GM10847 (cell line): ENCODE results near the gene GSX1.

Experiments
- POLR2A ChIP-seq: IDR thresholded peaks from 2 replicates; pipeline ENCODE4 v1.6.1; 2011; ENCODE audit not compliant: insufficient read length; ENCODE audit errors: extremely low read depth

The GSX1 gene

DNA sequence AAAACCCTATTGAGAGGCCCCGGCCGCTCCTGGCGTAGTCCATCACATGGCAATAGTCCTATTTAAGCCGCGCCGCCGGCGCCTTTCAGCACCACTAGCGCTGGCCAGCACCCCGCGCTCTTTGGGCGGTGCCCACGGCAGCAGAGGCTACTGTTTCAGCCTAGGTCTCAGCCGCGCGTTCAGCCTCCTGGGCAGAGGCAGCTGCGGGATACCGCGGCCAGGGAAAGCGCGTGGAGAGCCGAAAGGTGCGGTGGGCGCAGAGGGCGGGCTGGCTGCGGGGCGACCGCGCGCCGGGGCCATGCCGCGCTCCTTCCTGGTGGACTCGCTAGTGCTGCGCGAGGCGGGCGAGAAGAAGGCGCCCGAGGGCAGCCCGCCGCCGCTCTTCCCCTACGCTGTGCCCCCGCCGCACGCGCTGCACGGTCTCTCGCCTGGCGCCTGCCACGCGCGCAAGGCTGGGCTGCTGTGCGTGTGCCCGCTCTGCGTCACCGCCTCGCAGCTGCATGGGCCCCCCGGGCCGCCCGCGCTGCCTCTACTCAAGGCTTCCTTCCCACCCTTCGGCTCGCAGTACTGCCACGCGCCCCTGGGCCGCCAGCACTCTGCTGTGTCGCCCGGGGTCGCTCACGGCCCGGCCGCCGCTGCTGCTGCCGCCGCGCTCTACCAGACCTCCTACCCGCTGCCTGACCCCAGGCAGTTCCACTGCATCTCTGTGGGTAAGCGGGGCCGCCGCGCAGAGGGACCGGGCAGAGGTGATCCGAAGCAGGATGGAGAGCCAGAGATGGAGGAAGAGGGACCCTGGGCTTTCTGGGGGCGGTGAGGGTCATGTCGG is at the start of gene GSX1:
GSX1 (plus strand) TSS at position 91 of the 826 bp plus-strand sequence; CDS start at position 299, 208 bp downstream.
- TF ChIP-seq POLR2A = no peak

DNA sequence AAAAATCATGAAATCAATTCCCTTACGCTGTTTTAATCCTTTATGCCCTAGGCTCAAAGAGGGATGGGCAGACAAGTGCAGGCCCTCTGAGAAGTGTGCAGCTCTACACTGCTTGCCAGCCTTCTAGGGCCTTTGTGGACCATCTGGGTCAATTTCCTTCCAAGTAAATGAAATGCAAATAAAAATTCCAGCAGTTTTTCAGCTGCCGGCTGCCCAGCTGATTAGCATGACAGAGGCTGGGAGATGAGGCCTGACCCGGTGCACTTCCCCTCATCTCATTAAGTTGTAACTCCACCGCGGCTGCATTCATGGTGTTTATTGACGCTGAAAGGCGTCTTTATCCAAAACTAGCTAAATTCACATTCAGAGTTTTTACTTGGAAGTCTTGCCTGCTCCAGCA is 47.5 kb upstream of the GSX1 start:
- TF ChIP-seq POLR2A = no peak

DNA sequence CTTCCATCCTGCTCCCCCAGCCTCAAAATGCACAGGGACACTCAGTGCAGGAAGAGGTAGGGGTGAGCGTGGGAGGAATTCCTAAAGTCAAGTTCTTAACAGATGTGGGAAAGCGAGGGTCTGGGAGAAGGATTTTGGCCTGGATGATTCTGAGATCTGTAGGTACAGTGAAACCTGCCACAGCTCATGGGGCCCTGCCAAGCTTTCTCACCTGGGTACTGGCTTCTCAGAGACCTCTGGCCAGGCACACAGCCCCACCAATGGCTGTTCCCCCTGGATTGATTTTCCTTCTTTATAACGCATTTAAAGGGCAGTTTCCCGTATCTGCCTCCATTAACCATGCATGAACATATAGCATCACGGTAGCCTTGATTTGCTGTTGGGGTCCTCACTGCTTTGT is 47.0 kb upstream of the GSX1 start:
- no peak for TF ChIP-seq POLR2A

DNA sequence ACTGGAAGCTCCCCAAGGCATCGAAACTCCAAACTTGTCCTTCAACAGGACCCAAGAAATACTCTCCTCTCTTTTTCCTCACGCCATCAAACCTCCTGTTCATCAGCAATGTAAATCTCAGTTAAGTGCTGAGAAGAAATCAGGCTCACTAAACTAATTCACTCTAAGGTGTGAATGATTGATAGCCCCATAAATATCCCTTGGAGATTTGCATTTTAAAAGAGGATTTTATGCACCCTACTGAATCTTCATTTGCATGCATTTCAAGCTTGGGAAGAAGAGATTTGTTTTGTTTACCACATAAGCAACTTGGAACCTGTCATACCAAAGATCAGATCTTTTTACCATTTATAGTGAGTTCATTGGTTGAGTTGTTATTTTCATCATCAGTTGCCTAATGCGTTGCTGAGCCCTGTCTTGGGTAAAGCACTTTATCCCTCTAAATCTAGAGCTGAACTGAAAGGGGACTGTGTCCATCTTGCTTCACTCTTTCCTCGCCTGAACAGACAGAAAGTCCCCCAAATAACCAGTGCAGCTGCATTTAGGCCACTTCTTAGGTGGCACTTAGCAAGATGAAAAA is 40.2 kb upstream of the GSX1 start:
- TF ChIP-seq POLR2A = no peak

DNA sequence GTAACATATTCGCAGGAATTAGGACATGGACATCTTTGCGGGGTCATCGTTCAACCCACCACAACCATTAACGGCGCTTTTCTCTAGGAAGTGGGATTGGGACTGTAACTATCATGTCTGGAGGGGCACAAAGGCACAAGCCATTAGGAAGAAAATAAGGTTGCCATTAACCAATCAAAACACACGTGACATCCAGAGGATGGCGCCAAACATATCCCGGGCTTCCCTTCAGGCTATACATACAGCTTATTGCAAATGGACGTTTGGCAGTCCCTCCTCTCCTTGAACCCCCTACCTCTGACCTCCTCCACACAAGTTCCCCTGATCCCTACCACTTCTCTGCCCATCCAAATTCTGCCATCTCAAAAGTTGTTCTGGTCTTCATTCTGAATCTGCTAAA is 26.6 kb upstream of the GSX1 start:
- TF ChIP-seq POLR2A = no peak

DNA sequence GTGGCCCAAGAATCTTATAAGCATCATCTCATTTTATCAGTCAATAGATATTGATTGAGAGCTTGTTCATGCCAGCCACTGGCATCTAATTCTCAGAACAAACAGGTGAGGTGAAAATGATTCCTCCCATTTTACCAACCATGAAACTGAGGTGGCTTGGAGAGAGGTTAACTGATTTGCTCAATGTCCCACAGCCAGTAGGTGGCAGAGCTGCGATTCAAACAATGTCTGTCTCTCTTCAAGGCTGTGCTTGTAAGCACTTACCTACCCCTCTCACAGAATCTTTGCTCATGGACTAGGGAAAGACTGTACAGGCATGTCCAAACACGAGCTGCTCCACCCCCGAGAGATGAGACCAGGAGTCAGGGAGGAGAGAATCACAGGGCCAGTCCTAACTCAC is 21.5 kb upstream of the GSX1 start:
- TF ChIP-seq POLR2A = no peak

DNA sequence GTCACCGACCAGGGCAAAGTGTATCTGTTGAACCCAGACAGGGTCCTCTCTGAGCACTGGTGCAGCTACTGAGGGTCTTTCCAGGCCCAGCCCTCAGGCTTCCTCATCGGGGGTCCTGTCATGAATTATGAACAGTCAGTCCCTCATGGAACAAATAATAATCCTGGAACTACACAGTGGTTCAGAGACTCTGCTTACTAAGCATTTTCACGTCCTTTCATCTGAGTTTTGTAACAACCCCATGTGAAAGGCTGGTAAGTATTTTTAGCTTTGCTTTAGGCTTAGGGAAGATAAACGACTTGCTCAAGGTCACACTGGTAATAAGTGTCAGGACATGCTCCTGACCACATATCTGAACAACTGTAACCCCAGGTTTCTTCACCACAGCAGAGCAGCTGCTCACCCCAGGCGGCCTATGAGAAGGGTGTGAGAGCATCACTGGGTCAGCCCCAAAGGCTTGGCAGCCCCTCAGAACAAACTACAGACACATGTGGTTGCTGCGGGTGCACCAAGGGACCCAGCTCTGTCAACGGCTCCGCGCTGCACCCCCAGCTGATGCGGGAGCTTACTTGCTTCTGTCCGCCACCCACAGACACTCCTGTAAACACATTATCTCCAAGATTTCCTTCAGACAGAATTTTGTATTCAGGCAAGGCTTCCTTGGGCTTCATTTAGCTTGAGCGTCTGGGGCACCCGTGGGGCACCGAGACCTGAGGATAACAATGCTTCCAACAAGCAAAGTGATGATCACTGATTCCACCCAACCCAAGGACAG is 19.4 kb upstream of the GSX1 start:
- TF ChIP-seq POLR2A = no peak

DNA sequence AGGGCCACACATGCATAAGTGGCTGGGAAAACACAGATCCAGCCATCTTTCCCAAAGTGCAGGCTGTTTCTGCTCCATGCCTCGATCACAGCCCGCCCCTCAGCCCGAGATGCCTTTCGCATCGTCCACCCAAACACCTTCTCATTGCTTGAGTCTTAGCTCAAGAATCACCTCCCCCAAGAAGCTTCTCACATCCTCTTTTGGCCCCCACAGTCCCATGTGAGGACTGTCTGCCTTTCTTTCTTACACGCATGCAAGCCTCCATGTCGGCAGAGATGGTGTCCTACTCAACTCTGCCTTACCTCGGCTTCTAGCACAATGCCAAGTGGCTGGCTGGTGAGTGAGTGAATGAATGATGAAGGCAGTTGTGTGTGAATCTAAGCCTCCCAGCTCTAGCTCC is 18.1 kb upstream of the GSX1 start:
- TF ChIP-seq POLR2A = no peak

DNA sequence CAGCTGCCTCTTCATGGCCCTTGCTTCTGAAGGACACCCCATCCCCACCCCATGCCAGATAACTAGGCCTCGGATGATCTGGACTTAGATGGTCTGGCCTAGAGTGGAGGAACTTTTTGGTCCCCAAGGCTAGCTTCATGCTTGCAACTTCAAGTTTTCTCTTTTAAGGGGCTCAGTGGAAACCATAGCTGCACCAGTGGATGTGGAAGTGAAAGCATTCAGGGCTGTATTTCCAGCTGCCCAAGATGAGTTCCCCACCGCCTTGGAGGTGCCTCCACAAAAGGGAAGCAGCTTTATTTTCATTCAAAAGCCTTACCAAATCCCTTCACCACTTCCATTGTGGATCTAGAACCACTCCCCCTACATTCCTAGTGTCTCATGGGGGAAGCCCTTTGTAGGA is 17.6 kb upstream of the GSX1 start:
- TF ChIP-seq POLR2A = no peak

DNA sequence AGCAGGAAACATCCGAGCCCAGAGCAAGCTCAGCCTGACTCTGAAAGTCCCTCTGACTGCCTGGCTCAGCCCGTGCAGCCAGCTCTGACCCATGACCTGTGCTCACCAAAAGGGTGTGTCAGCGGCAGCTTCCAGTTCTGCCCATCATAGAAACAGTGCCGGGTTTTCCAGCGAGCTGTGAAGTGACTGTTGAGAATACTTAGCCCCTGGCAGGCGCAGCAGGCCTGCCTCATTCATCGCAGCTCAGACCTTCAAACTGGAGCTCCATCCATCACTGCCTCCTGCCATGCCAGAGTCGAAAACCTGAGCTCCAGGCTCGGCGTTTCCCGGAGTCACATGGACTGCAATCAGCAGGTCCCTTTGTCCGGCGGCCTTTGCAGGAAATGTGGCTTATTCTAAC is 16.3 kb upstream of the GSX1 start:
- TF ChIP-seq POLR2A = no peak

DNA sequence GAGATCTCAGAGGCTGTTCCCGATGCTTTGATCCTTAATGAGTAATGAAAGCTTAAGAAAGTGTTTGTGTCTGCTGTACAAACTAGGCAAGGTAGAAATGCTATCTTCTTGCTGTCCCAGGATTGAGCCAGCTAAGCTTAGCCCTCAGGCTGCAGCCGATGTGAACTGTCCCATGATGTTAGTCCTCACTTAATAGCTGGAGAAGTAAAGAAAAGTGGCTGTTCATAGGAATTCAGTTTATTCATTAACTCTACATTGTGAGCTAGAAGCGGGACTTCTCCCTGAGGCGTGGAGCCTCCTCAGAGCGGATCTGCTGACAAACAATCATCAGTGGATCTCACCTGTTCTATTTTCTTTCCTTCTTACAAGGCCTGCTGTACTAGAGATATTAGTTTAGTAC is 10.1 kb upstream of the GSX1 start:
- TF ChIP-seq POLR2A = no peak

DNA sequence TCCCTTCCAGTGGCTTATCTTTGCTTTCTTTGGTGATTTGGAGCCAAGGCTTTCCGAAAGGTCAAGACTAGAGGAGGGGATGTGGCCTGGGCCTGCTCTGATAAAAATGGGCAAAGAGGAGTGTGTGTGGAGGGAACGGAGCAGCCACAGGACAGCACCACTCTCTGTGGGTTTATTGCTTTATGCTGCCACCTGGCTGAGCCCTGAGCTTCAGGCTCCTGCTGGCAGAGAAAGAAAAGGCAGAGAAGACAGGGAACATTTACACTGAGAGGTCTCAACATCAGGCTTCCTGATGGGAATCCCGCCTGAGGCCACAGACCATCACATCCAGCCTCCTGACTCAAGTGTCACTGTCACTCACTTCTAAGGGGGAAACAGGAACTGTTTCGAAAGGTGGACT is 9.2 kb upstream of the GSX1 start:
- no peak for TF ChIP-seq POLR2A

DNA sequence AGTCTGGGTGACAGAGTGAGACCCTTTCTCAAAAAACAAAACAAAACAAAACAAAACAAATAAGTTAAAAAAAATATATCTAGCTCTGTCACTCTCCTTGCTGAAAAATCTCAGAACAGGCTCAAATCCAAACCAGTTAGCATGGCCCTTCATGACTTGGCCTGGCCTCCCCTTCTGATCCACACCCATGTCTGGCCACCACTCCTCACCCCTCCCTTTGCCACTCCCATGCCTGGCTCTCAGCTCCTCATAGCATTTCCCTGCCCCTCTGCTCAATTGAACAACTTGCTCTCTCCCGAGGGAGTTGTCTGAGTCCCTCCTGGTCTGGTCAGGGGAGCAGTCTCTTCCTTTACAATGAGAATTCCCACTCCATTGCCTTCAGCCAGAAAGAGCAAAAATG is 4.0 kb upstream of the GSX1 start:
- TF ChIP-seq POLR2A = no peak

DNA sequence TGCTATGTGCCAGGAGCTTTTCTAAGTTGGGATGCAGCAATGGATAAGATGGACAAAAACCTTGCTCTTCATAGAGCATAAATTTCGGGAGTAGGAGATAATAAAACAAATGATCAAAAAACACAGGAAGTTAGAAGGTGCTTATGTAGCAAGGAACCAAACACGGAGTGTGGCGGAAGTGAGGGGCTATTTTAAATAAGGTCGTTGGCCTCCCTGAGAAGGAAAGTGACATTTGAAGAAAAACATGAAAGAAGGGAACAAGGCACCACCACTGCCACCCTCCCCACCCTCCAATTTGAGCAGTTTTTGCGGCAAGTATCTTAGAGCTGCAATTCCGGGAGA is 3.2 kb upstream of the GSX1 start:
- TF ChIP-seq POLR2A = no peak

DNA sequence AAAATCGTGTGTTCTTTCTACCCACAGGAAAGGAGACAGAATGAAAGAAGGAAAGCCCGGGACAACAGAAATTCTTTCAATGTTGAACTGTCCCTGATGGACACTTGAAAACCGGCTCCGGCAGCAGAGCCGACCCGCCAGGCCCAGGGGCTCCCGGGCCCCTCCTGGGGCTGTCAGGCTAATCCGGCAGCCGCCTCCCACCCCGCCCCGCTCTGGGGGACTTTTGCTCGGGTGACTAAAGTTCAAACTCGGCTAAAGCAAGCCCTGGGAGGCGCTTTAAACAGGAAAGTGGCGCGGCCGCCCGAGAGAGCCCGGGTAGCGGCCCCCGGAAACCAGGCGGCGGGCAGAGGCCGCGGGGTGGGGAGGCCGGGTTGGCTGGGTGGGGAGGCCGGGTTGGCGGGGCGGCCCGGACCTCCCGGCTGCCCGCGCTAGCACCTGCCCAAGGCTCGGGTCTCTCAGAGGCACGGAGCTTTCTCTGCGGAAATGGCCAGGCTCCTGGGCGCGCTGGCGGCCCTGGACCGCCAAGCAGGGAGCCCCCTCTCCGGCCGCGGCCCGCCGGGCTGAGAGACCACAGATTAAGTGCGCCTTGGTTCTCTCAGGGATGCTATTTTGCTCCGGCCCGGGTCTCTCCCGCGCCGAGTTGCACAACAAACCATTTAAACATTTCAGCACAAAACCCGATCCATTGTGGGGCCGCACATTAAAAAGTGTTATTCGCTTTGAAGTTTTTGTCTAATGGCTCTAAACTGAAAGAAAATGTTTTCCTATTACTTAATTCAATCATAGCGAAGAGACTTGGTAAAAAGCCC is 2.6 kb upstream of the GSX1 start:
- no peak for TF ChIP-seq POLR2A

DNA sequence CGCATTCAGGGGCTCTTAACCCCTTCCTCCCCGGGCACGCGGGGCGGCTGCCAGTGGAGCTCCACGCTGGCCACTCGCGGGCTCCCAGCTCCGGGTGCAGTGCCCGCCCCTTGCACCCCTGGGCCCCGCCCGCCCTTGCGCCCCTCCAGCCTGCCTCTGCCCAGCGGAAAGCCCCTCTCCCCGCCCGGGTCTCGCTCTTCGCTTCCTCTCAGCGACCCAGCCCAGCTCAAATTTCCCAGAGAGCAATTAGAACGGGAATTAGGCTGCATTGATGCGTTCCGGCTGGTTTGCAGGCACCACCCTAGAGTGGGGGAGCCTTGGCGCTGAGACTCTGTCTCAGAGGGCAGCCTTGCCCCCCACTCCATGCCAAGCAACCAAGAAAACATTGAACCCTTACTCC is 1.8 kb upstream of the GSX1 start:
- TF ChIP-seq POLR2A = no peak
